Astrocyte (in vitro differentiated cells and primary cell): Measurements from ENCODE around the gene GADL1. TPM values are rescaled to one million over a fixed set of nuclear protein-coding genes. Genes with fewer than 3 reads are reported as not detected.

Source experiments
- DNase-seq: peaks from one replicate; pipeline ENCODE4 v3.0.0-alpha.2; 2010; ENCODE audit warnings: low read depth
- FAIRE-seq: peaks from 2 replicates; lab custom pipeline; 2011; peaks lifted over from hg19 to GRCh38; lab: Jason Lieb, UNC
- H2AFZ ChIP-seq: 2 replicates; pipeline ENCODE4 v1.6.0; 2012; ENCODE audit warnings: low read depth, low read length, inconsistent platforms
- H3K27ac ChIP-seq: 2 replicates; pipeline ENCODE4 v1.5.1; 2011; ENCODE audit warnings: low read depth, low read length, inconsistent platforms
- H3K27me3 ChIP-seq: 2 replicates; pipeline ENCODE4 v1.6.0; 2011; ENCODE audit warnings: low read length, inconsistent platforms; ENCODE audit not compliant: insufficient read depth
- H3K36me3 ChIP-seq: 2 replicates; pipeline ENCODE4 v1.5.1; 2011; ENCODE audit warnings: low read length, inconsistent platforms; ENCODE audit not compliant: insufficient read depth
- H3K4me1 ChIP-seq: 2 replicates; pipeline ENCODE4 v1.5.1; 2011; ENCODE audit warnings: low read length, inconsistent platforms; ENCODE audit not compliant: insufficient read depth
- H3K4me2 ChIP-seq: 2 replicates; pipeline ENCODE4 v1.6.0; 2012; ENCODE audit warnings: low read length, inconsistent platforms
- H3K4me3 ChIP-seq: 2 replicates; pipeline ENCODE4 v1.5.1; 2011; ENCODE audit warnings: low read depth, mild to moderate bottlenecking, low read length, inconsistent platforms; ENCODE audit not compliant: insufficient read depth
- H3K79me2 ChIP-seq: 2 replicates; pipeline ENCODE4 v1.6.0; 2012; ENCODE audit warnings: mild to moderate bottlenecking, low read length, inconsistent platforms; ENCODE audit not compliant: insufficient read depth
- H3K9ac ChIP-seq: 2 replicates; pipeline ENCODE4 v1.6.0; 2012; ENCODE audit warnings: mild to moderate bottlenecking, low read length, inconsistent platforms
- H3K9me3 ChIP-seq: 2 replicates; pipeline ENCODE4 v1.5.1; 2012; ENCODE audit warnings: low read depth, mild to moderate bottlenecking, low read length, inconsistent platforms; ENCODE audit not compliant: insufficient read depth
- H4K20me1 ChIP-seq: 2 replicates; pipeline ENCODE4 v1.6.0; 2012; ENCODE audit warnings: low read length, inconsistent platforms; ENCODE audit not compliant: insufficient read depth
- H3K27ac Mint-ChIP-seq: one replicate; pipeline ENCODE4 v1.8.0; 2021; ENCODE audit warnings: mild to moderate bottlenecking, mixed read lengths; ENCODE audit not compliant: unreplicated experiment
- H3K27me3 Mint-ChIP-seq: one replicate; pipeline ENCODE4 v1.8.0; 2021; ENCODE audit warnings: low read depth, mixed read lengths; ENCODE audit not compliant: unreplicated experiment
- H3K36me3 Mint-ChIP-seq: one replicate; pipeline ENCODE4 v1.8.0; 2021; ENCODE audit warnings: low read depth, mixed read lengths; ENCODE audit not compliant: unreplicated experiment
- H3K4me1 Mint-ChIP-seq: one replicate; pipeline ENCODE4 v1.8.0; 2021; ENCODE audit warnings: low read depth, mixed read lengths; ENCODE audit not compliant: unreplicated experiment
- H3K4me3 Mint-ChIP-seq: one replicate; pipeline ENCODE4 v1.8.0; 2021; ENCODE audit warnings: mild to moderate bottlenecking, moderate library complexity, mixed read lengths; ENCODE audit not compliant: unreplicated experiment
- H3K9me3 Mint-ChIP-seq: one replicate; pipeline ENCODE4 v1.8.0; 2021; ENCODE audit warnings: mild to moderate bottlenecking, mixed read lengths; ENCODE audit not compliant: unreplicated experiment
- CTCF ChIP-seq: IDR thresholded peaks from 2 replicates; pipeline ENCODE4 v1.5.1; 2011; ENCODE audit warnings: low read depth, mild to moderate bottlenecking, inconsistent platforms, low read length, moderate library complexity; ENCODE audit not compliant: insufficient read depth
- EZH2 ChIP-seq: IDR thresholded peaks from 2 replicates; pipeline ENCODE4 v1.6.1; 2012; ENCODE audit warnings: mild to moderate bottlenecking, low read length, inconsistent platforms; ENCODE audit not compliant: insufficient read depth
- total RNA-seq: library from RNA; stranded (reverse); gene quantifications from 2 replicates; pipeline ENCODE4 v1.2.1, GENCODE V29; 2021

Gene GADL1
- total RNA-seq, 1 donor from 2014 or later, result 0.09 TPM

DNA sequence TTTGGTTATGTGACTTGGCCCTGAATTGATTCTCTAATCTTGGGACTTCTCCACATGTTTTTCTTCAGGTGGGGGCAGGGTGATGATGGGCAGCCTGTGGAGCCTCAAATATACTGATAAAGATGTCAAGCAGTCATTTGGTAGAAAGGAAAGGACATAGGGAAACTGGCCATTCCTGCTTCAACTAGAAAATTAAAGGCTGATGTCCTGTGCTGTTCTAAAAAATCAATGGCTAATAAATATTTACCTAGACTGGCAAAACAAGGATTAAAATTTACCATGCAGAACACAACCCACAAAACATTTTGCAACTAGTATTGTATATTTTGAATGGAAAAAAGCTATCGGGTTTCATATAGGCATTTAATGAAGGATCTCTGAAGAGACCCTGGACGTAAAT, 133.7 kb downstream of the GADL1 start:
- H3K27me3 Mint-ChIP-seq, result no peaks in the 10 kb centered on the region
- Histone ChIP-seq H3K27me3 (no peaks in the 10 kb centered on the region), H4K20me1 (no peaks in the 10 kb centered on the region), H3K27ac (no peak overlapping the region), H3K36me3 (no peaks in the 10 kb centered on the region), H3K79me2 (no peaks in the 10 kb centered on the region), H3K9me3 (no peaks in the 10 kb centered on the region), H3K4me1 (no peaks in the 10 kb centered on the region), H3K4me2 (no peak overlapping the region), H3K9ac (no peak overlapping the region), H2AFZ (no peak overlapping the region), H3K4me3 (no peak overlapping the region)
- H3K9me3 Mint-ChIP-seq, result peaks cover 3% of the 10 kb centered on the region
- H3K4me3 Mint-ChIP-seq, result no peak overlapping the region
- no peak for DNase-seq
- no peaks in the 10 kb centered on the region for H3K36me3 Mint-ChIP-seq
- TF ChIP-seq EZH2, result no peak
- TF ChIP-seq CTCF, result no peak
- H3K4me1 Mint-ChIP-seq, result peaks cover 13% of the 10 kb centered on the region
- FAIRE-seq, result no peak
- no peak overlapping the region for H3K27ac Mint-ChIP-seq

GRCh38 chr3:30760040-30760695, 134.3 kb downstream of the GADL1 start:
- Mint-ChIP-seq H3K4me3 (no peak overlapping the region), H3K27ac (no peak overlapping the region), H3K4me1 (peaks cover 17% of the 10 kb centered on the region), H3K9me3 (peaks cover 3% of the 10 kb centered on the region), H3K36me3 (no peaks in the 10 kb centered on the region), H3K27me3 (no peaks in the 10 kb centered on the region)
- Histone ChIP-seq H3K9me3 (no peaks in the 10 kb centered on the region), H2AFZ (no peak overlapping the region), H3K79me2 (no peaks in the 10 kb centered on the region), H4K20me1 (no peaks in the 10 kb centered on the region), H3K27ac (no peak overlapping the region), H3K27me3 (no peaks in the 10 kb centered on the region), H3K4me2 (no peak overlapping the region), H3K4me3 (no peak overlapping the region), H3K4me1 (no peaks in the 10 kb centered on the region), H3K9ac (no peak overlapping the region), H3K36me3 (no peaks in the 10 kb centered on the region)
- FAIRE-seq (no peak), DNase-seq (no peak)
- no peak for TF ChIP-seq CTCF
- TF ChIP-seq EZH2, result no peak

GRCh38 chr3:30756218-30756617, 138.2 kb downstream of the GADL1 start:
- FAIRE-seq, result no peak
- no peak for TF ChIP-seq EZH2
- no peak for TF ChIP-seq CTCF

More at GRCh38 chr3:30756218-30756617, 138.2 kb downstream of the GADL1 start:
- DNase-seq, result no peak
- Mint-ChIP-seq H3K27me3 (no peaks in the 10 kb centered on the region), H3K4me3 (no peak overlapping the region), H3K9me3 (peaks cover 3% of the 10 kb centered on the region), H3K36me3 (no peaks in the 10 kb centered on the region), H3K27ac (no peak overlapping the region), H3K4me1 (peaks cover 18% of the 10 kb centered on the region)
- H3K27me3 ChIP-seq, result no peaks in the 10 kb centered on the region
- H3K36me3 ChIP-seq, result no peaks in the 10 kb centered on the region
- no peak overlapping the region for H3K4me2 ChIP-seq
- H4K20me1 ChIP-seq, result no peaks in the 10 kb centered on the region
- no peaks in the 10 kb centered on the region for H3K9me3 ChIP-seq
- no peak overlapping the region for H3K27ac ChIP-seq
- H3K79me2 ChIP-seq, result no peaks in the 10 kb centered on the region
- H3K4me3 ChIP-seq, result no peak overlapping the region
- H2AFZ ChIP-seq, result no peak overlapping the region
- H3K9ac ChIP-seq, result no peak overlapping the region
- H3K4me1 ChIP-seq, result no peaks in the 10 kb centered on the region
